Measurements from ENCODE around the gene NR2E1.

NR2E1 gene

GRCh38 chr6:108193131-108193530, 27.3 kb downstream of the NR2E1 start:
- no peak for TF ChIP-seq CTCF (IDR thresholded peaks at IDR 0.05; ENCODE audit: low read depth, low read length, missing control alignments)
- H3K4me3 ChIP-seq (ENCODE audit: low read depth, low read length) = no peak overlapping the region
- in situ Hi-C loops (cut with HindIII; ENCODE audit: low sequenced_read_pairs) = no loop called here
- DNase-seq (ENCODE audit: low read depth) = no peak

GRCh38 chr6:108193835-108194234, 28.0 kb downstream of the NR2E1 start:
- no peak for TF ChIP-seq CTCF (IDR thresholded peaks at IDR 0.05; ENCODE audit: low read depth, low read length, missing control alignments)
- H3K4me3 ChIP-seq (ENCODE audit: low read depth, low read length) = no peak overlapping the region
- in situ Hi-C loops (cut with HindIII; ENCODE audit: low sequenced_read_pairs) = no loop called here
- DNase-seq (ENCODE audit: low read depth) = no peak

- H3K4me3 ChIP-seq (ENCODE audit: low read depth, low read length) = no peak overlapping the region
- DNase-seq (ENCODE audit: low read depth) = no peak
- in situ Hi-C loops (cut with HindIII; ENCODE audit: low sequenced_read_pairs) = no loop called here
- TF ChIP-seq CTCF (IDR thresholded peaks at IDR 0.05; ENCODE audit: low read depth, low read length, missing control alignments) = no peak
Observed at GRCh38 chr6:108194503-108194902, 28.7 kb downstream of the NR2E1 start.

- H3K4me3 ChIP-seq (ENCODE audit: low read depth, low read length) = no peak overlapping the region
- TF ChIP-seq CTCF (IDR thresholded peaks at IDR 0.05; ENCODE audit: low read depth, low read length, missing control alignments) = no peak
- in situ Hi-C loops (cut with HindIII; ENCODE audit: low sequenced_read_pairs) = no loop called here
- DNase-seq (ENCODE audit: low read depth) = no peak
Observed at GRCh38 chr6:108195209-108195608, 29.4 kb downstream of the NR2E1 start.

GRCh38 chr6:108198761-108199498, 33.1 kb downstream of the NR2E1 start:
- DNase-seq (ENCODE audit: low read depth) = no peak
- H3K4me3 ChIP-seq (ENCODE audit: low read depth, low read length) = no peak overlapping the region
- no peak for TF ChIP-seq CTCF (IDR thresholded peaks at IDR 0.05; ENCODE audit: low read depth, low read length, missing control alignments)
- in situ Hi-C loops (cut with HindIII; ENCODE audit: low sequenced_read_pairs) = no loop called here

- DNase-seq (ENCODE audit: low read depth) = no peak
- in situ Hi-C loops (cut with HindIII; ENCODE audit: low sequenced_read_pairs) = loop anchor here (5.0 kb wide), 1 partner anchor 48 kb away; no protein-coding TSS in a partner anchor
- no peak for TF ChIP-seq CTCF (IDR thresholded peaks at IDR 0.05; ENCODE audit: low read depth, low read length, missing control alignments)
Observed at GRCh38 chr6:108200186-108200585, 34.4 kb downstream of the NR2E1 start.

More at GRCh38 chr6:108200186-108200585, 34.4 kb downstream of the NR2E1 start:
- H3K4me3 ChIP-seq (ENCODE audit: low read depth, low read length) = no peak overlapping the region

All from astrocyte of the cerebellum (primary cell).